HG02763 (cell line): ENCODE measurements around the gene ZNF343.
"Not testable (repeated sequence)": the region's sequence is repeated elsewhere in the genome, so short reads cannot be mapped to it uniquely, and the experiment has no call there.

ENCODE experiments used
- ATAC-seq: cut with Tn5 transposase; IDR thresholded peaks from one replicate; pipeline ENCODE4 v1.9.1; 2021; ENCODE audit warnings: mild to moderate bottlenecking, moderate library complexity; ENCODE audit not compliant: unreplicated experiment

The ZNF343 gene

DNA sequence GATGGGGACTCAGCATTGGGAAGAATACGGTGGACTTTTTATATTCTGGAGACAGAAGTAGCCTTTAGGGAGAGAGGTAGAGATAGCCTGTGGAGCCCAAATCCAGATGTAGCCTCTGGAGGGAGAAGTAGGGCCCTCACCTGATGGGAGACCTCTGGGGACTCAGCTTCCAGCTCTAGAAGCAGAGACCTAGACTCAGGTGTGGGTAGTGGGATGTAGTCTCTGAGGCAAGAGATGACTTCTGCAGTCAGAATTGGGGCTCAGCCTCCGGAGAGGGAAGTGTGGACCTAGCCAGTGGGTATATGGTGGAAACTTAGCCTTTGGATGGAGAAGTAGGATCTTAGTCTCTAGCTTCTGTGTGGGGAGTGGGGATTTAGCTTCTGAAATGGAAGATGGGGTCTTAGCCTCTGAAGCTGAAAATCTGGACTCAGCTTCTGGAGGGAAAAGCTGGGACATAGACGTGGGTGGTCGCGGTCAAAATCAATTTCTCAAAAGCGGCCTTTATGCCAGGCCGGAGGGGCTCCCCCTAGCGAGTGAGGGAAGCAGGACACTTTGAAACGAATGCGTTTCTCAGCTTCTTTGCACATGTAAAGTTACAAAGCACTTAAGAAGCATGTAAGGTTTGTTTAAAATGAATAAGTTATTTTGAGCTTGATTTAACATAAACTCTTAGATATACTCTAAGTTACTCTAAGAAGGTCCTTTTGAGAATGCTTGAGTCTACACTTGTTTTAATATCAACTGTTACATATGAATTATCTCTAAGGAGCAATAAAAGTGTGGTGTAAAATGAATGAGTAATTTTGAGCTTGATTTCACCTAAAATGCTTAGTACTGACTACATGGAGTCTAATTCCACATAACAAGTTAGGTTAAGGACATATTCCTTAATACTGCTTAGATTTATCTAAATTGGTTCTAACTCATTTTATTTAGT, 12.9 kb upstream of the ZNF343 start:
- no peak for ATAC-seq

GRCh38 chr20:2520617-2521016, 11.9 kb upstream of the ZNF343 start:
- no peak for ATAC-seq

DNA sequence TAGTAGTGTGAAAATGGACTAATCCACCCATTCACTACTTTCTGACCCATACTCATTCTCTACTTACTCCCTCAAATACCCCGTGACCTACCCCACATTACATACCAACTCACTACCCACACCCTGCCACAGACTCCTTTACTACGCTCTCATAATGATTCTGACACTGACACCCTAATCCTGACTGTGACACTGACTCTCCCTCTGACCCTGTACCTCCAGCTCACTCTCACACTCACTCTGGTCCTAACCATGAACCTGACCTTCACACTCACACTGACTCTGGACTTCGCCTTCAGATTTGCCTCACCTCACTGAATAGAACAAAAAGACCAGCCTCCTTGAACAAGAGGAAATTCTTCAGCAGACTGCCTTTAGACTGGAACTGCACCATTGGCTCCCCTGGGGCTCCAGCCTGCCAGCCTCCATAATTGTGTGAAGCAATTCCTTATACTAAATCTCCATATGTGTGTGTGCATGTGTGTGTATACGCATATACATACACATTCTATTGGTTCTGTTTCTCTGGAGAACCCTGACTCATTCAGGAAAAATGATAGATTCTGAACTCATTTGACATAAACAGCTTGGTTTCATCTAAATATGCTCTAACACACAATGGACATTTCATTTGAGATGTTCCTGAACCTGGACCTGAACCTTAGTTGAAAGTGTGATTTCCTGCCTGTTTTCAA, 10.5 kb upstream of the ZNF343 start:
- no peak for ATAC-seq

DNA sequence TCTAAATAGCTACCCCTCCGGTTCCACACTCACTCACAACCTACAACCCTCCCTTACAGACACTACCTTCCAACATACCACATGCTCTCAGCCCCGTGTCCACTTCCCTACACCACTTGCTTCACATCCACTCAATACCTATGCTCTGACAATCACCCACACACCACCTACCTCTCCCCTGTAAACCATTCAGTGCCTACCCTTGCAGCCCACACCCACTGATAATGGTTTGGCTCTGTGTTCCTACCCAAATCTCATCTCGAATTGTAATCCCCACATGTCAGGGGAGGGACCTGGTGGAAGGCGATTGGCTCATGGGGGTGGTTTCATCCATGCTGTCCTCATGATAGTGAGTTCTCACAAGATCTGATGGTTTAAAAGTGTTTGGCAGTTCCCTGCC, 9.8 kb upstream of the ZNF343 start:
- no peak for ATAC-seq

DNA sequence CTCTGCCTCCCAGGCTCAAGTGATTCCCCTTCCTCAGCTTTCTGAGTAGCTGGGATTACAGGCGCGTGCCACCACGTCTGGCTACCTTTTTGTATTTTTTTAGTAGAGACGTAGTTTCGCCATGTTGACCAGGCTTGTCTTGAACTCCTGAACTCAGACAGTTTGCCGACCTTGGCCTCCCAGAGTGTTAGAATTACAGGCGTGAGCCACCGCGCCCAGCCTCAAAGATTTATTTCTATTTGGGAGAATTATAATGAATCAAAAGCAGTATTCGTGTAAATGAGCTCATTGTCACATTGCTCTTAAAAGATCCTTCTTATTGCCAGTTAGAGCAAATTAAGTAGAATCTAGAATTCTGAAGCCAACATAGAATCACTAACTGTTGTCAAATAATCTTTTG, 9.4 kb upstream of the ZNF343 start:
- ATAC-seq, result no peak

- ATAC-seq, result no peak
Measured at GRCh38 chr20:2516399-2516798, 7.7 kb upstream of the ZNF343 start.

- no peak for ATAC-seq
Measured at GRCh38 chr20:2515203-2515602, 6.5 kb upstream of the ZNF343 start.

DNA sequence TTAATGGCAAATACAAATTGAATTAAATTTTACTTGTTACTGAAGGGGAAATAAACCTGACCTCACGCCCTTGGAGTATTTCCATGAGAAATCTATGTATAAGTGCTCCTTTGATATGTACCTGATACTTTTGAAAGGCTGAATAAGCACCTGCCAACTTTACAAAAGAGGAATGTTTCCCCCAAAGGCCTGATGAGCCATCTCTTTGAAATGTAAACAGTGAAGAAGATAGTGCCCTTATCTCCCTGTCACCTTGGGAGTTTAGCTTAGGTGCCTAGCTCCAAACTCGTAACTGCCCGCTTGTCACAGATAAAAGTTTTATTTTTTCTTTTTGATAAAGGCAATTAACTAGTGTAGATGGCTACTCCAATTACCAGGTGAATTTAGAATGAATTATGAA, 1.1 kb upstream of the ZNF343 start:
- no peak for ATAC-seq

DNA sequence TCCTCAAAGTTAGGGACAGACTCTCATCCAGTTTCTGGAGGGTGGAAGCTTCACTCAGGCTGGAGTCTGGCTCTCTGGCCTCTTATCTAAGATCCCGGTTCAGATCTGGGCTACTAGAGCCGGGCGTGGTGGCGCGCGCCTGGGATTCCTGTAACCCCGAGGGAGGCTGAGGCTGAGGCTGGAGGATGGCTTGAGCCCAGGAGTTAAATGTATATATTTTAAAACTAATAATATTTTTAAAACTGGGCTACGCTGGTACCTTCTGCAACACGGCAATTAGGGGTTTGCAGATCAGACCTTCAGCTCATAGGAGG, 710 bp upstream of the ZNF343 start:
- no peak for ATAC-seq

- ATAC-seq, result peak; percentile 3
Measured at GRCh38 chr20:2507875-2508630, 662 bp downstream of the ZNF343 start.

GRCh38 chr20:2507464-2507863, 1.3 kb downstream of the ZNF343 start:
- ATAC-seq, result no peak

- not testable (repeated sequence) for ATAC-seq
Measured at GRCh38 chr20:2506426-2506825, 2.3 kb downstream of the ZNF343 start.

DNA sequence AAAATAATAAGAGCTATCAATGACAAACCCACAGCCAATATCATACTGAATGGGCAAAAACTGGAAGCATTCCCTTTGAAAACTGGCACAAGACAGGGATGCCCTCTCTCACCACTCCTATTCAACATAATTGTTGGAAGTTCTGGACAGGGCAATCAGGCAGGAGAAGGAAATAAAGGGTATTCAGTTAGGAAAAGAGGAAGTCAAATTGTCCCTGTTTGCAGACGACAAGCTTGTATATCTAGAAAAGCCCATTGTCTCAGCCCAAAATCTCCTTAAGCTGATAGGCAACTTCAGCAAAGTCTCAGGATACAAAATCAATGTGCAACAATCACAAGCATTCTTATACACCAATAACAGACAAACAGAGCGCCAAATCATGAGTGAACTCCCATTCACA, 3.9 kb downstream of the ZNF343 start:
- not testable (repeated sequence) for ATAC-seq

GRCh38 chr20:2502808-2503384, 5.8 kb downstream of the ZNF343 start:
- ATAC-seq, result not testable (repeated sequence)

- ATAC-seq, result no peak
Measured at GRCh38 chr20:2485661-2486060, 23.1 kb downstream of the ZNF343 start.

DNA sequence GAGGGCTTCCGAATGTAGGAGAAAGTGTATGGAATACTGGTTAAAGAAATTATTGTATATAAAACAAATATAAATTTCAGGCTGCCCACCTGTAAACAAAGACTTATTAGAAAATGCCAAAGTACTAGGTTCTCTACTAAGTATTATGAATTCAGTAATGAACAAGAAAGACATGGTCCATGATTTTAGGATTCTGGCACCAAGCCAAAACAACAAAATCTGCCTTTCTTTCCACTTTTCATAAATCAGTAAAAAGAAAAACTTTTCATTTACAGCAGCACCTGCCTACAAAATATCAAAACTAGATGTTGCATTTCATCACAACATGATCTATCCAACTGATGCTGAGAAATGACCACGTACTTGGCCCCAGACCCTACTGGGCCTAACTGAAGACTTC, 23.6 kb downstream of the ZNF343 start:
- no peak for ATAC-seq

GRCh38 chr20:2483504-2483903, 25.2 kb downstream of the ZNF343 start:
- ATAC-seq, result no peak

- no peak for ATAC-seq
Measured at GRCh38 chr20:2480381-2480780, 28.3 kb downstream of the ZNF343 start.

- no peak for ATAC-seq
Measured at GRCh38 chr20:2476742-2477615, 31.7 kb downstream of the ZNF343 start.
